Activated CD4-positive, alpha-beta T cell treated with anti-CD3 and anti-CD28 coated beads, Interleukin-2, amount 50 U/mL, for 1 hour (primary cell): ENCODE measurements around the gene ADGRD1.

Source experiments
- DNase-seq: peaks from one replicate; pipeline ENCODE4 v3.0.0-alpha.2; 2020

Gene ADGRD1

DNA sequence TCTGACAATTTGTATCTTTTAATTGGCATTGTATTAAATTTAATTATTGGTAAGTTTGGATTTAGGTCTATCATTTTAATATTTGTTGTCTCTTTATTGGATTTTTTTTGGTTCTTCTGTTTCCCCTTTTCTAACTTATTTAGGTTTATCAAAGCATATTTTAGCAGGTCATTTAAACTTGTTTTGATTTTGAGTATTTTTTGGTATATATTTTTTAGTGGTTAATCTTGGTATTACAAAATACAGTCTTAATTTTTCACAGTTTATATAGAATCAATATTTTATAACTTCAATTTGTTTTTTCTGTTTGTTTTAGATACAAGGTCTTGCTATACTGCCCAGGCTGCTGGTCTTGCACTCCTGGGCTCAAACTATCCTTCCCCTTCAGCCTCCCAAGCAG lies 15.5 kb upstream of the ADGRD1 start:
- no peak for DNase-seq

DNA sequence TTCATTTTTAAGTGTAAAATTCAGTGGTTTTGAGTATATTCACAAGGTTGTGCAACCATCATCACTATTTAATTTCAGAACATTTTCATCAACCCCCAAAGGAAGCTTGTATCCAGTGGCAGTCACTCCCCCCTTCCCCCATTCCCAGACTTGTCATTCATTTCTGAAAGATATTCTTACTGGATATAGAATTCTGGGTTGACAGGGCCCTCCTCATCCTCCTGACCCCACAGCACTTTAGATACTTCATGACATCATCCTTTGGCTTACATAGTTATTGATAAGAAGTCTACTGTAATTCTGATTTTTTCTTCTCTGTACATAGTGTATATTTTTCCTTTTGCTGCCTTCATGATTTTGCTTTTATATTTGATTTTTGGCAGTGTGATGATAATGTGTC lies 8.8 kb upstream of the ADGRD1 start:
- DNase-seq = no peak

DNA sequence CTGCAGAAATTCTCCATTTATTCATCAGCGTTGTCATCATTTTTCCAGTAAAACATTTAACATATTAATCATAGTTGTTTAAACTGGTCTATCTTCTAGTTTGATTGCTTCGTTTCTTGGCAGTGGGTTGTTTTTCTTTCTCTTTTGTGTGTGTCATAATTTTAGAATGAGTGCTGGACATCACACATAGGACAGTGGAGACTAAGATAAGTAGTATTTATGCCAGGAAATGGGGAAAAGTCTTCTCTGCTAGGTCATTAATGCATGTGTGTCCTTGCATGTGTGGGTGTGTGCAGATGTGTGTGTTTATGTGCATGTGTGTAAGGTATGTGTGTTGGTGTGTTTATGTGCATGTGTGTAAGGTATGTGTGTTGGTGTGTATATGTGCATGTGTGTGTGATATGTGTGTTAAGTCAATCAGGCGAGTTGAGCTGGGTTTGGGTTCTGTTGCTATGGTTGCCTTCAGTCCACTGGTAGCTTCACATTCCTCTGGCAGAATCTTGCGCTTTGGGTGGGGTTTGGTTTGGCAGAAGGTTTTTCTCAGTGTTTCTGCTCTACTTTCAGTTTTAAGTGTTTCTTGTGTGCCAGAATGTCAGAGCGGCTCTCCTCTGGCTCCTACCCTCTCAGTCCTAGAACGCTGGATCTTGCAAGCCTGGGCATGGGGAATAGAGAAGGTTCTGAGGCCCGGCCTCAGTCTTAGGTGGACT lies 7.8 kb upstream of the ADGRD1 start:
- no peak for DNase-seq

GRCh38 chr12:130947028-130947613 lies 6.6 kb upstream of the ADGRD1 start:
- DNase-seq = no peak

DNA sequence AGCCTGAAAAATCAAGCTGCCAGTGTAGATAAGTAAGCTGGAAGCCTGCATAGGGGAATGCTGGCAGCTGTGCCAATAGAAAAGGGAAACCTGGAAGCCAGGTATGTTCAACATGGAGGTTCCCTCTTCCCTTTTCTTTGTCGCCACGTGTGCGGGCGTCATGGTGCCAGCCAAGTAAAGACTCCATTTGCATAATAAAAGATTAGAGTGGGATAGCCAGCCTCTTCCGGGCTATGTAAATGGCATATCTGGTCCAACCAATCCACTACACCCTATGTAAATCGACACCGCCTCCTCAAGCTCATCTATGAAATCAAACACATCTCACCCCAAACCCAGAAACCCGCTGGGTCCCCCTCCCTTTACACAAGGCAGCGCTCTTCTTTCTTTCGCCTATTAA lies 5.6 kb upstream of the ADGRD1 start:
- DNase-seq = no peak

- DNase-seq = no peak
Observed at GRCh38 chr12:130948751-130949150, 5.0 kb upstream of the ADGRD1 start.

DNA sequence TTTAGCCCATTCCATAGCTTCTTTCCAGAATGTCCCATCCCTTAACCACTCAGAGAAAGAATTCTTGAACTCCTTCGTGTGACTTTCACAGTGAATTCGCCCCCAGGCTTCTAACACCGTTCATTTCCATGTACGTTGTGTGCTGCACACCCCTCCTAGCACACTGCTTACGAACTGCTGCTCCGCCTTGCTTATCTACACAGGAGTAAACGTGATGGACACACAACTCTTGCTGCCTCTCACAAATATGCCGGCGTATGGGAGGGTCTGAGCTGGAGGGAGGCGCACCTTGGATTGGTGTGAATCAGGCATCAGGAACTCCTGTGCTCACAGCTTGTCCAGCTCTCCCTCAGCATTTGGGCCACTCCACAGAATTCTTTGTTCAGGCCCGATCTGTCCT lies 3.9 kb upstream of the ADGRD1 start:
- DNase-seq = no peak

- no peak for DNase-seq
Observed at GRCh38 chr12:130951636-130952035, 2.1 kb upstream of the ADGRD1 start.

GRCh38 chr12:130952171-130952954 lies 1.3 kb upstream of the ADGRD1 start:
- DNase-seq = no peak

GRCh38 chr12:130954544-130954831 lies 781 bp downstream of the ADGRD1 start:
- no peak for DNase-seq

- no peak for DNase-seq
Observed at GRCh38 chr12:130955238-130955816, 1.6 kb downstream of the ADGRD1 start.

DNA sequence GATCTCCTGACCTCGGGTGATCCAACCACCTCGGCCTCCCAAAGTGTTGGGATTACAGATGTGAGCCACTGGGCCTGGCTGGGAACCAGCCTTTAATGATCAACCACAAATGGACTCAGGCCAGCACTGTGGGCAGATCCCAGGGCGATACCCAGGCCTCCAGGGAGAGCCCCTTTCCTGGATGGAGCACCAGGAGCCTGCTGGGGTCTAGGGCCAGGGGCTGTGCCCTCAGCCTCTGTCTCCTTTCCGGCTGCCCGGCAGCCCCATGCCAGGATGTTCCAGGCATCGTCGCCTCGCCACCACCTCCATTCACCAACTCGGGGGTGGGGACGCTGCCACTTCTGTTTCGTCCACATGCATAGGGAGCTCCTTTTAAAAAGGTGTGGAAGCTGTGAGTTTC lies 2.3 kb downstream of the ADGRD1 start:
- no peak for DNase-seq

GRCh38 chr12:130956456-130957303 lies 3.0 kb downstream of the ADGRD1 start:
- no peak for DNase-seq

DNA sequence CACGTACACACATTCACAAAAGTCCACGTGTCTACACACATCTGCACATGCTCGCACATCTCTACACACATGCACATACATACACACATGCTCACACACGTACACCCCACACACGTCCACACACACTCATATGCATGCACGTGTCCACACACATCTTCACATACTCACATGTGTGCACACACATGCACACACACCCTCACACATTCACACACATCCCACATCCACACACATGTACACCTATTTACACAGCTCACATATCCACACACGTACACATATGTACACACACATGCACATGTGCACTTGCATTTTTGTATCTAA lies 3.6 kb downstream of the ADGRD1 start:
- DNase-seq = no peak

DNA sequence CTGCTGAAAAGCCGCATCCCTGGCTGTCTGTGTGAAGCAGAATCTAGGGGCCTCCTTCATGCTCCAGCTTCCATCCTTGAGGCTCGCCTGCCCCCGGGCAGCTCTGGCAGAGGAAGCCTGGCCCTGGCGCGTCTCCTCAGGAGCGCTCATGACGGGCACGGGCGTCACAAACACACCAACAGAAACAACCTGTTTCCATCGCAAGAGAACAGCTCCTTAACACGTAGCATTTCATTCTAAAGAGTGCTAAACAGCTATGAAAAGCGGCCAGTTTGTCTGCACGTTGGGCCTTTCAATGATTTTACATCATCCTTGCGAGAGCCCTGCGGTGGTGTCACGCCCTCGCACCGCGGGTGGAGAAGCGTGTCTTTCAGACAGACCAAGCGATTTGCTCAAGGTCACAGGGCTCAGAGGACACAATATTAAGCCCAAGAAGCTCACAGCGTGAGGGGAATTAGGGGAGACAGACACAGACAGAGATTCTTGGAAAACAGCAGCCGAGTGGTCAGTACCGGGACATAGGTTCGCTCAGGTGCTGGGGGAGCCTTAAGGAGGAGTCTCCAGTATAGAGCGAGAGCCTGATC lies 4.9 kb downstream of the ADGRD1 start:
- DNase-seq = no peak

GRCh38 chr12:130959632-130960031 lies 5.9 kb downstream of the ADGRD1 start:
- DNase-seq = no peak

- DNase-seq = no peak
Observed at GRCh38 chr12:130960058-130960457, 6.4 kb downstream of the ADGRD1 start.

GRCh38 chr12:130960787-130961186 lies 7.1 kb downstream of the ADGRD1 start:
- DNase-seq = no peak

DNA sequence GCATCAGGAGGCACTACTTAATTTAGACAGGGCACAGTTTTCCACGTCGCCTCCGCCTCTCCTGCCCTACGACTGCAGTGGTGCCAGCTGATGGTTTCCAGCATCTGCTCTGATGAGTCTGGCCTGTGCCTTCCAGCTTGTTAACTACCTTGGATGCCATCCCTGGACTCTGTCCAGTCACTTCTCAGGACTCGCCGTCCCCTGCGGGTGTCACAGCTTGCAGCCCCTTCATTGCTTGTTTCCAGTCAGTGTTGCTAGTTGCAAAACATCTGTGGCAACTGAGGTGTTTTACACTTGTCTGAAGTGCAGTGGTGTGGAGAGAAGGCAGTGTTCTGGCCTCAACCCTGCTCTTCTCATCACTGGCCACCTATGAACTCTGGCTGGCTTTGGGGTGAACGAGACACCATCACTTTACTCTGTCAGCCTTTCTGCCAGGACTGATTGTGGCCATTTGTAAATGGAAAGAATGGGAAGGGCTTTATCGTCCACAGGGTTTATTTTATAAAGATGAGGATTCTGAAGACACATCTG lies 8.3 kb downstream of the ADGRD1 start:
- DNase-seq = no peak

DNA sequence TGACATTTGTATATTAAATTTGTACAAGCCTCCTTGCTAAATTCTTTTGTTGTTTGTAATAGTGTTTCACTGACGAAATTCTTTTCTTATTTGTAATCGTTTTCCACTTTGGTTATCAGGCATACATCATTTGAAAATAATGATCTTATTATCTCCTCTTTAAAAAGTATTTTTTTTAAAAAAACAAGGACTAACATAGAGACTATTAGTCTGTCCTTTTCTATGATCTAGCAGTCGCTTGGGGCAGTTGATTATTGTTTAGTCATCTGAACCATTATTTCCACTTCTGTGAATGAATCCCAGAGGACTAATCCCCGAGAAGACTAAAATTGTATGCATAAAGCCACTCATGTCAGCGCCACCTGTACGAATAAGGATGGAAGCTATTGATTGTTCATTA lies 11.5 kb downstream of the ADGRD1 start:
- no peak for DNase-seq

GRCh38 chr12:130965668-130966067 lies 12.0 kb downstream of the ADGRD1 start:
- no peak for DNase-seq

DNA sequence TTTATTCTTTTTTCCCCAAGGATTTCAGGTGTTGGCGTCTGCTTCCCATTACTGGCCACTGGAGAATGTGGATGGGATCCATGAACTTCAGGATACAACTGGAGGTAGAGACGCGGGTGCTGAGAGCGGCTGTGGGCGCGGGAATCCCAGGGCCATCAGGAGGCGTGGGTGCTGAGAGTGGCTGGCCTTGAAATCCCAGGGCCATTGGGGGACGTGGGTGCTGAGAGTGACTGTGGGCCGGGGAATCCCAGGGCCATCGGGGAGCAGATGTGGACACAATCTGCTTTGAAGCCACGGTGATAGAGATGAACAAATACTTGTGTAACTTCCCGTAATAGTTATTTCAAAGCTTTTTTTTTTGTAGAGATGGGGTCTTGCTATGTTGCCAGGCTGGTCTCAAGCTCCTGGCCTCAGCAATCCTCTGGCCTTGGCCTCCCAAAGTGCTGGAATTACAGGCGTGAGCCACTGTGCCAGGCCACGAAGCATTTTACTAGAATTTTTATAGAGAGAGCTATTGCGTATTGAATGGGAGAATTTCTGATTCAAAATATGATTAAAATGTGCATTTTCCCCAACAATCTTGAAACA lies 12.8 kb downstream of the ADGRD1 start:
- DNase-seq = no peak
